Bone marrow (tissue), 2 donors: Measurements from ENCODE around the gene GRIA4.

Experiments used
- DNase-seq, 2 donors: peaks; one replicate each; lab custom pipeline; 2025; lab: John Stamatoyannopoulos, UW

GRIA4 gene

GRCh38 chr11:105918600-105918999, 308.7 kb downstream of the GRIA4 start:
- no peak for DNase-seq

DNA sequence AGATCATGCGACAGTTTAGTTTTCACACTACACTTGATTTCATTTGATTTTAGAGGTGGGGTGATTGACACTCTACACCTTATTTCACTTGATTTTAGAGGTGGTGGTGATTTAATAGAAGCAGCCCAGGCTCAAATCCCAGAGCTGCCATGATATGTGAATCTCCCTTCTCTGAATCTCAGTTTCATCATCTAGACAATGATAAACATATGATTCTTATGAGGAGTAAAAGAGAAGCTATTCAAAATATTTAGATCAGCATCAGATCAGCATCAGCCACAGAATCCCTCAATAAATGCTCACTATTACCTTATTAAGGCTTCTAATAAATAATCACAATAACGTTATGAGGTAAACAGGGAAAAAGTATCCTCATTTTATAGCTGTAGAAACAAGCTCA, 313.4 kb downstream of the GRIA4 start:
- no peak for DNase-seq

DNA sequence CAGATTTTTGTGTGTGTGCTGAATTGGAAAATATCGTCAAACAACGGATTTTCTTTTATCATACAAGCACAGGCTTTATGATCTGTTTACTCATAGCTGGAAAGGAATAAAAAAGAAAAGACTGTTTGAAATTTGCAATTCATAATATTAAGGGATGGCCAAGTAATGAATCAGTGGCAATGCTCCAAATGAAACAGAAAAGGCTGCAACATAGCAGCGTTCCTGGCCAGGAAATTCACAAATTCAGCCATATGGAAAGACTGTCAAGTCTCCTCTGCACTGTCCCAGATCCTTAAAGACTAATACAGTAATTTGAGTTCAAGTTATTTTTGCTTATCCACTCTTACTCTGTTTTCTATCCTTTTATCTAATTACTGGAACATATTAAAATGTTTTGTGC, 313.9 kb downstream of the GRIA4 start:
- no peak for DNase-seq

DNA sequence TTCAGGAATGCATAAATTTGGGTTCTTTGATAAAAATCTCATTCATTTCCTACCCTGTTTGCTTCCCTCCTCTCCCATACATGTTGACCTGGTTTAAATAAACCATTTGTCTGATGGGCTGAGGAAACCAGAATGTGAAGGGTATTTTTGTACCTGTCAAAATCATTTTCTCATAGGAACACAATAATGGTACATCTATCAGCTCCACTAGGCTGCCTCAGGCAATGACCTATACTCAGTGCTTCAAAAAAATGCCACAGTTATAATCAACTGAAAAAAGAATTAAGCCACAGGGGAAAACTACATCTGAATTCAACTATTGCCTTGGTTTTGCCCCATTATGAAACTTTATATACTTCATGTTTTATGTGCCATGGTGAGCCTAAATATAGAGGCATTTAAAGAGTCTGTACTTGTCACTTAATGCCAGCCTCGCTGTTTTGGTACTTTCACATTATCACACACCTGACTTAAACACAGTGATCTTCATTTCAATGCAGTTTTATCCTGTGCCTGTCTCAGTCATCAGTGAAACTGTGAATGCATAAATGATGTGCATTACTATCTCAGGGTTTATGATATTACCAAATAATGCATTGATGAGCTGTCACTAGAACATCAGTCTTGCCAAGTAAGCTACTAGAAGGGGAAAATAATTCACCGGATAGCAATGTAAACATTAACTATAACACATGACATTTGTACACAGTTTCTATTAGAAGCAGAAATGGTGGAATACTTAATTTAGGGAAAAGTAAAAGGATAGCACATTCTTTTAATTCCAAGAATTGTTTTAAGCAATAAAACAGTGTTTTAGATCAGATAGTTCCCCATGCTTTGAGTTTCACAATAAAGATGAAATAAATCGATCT, 319.4 kb downstream of the GRIA4 start:
- DNase-seq, result no peak

DNA sequence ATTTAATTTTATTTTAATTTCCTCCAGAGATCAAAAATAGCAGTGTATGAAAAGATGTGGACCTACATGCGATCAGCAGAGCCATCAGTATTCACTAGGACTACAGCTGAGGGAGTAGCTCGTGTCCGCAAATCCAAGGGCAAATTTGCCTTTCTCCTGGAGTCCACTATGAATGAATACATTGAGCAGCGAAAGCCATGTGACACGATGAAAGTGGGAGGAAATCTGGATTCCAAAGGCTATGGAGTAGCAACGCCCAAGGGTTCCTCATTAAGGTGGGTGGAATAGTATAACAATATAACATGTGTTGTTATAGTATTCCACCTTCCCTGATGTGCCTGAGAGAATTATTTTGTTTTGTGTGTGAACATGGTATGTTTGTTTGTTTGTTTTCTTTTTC, 323.8 kb downstream of the GRIA4 start:
- DNase-seq, result no peak

- DNase-seq, result no peak
These were observed 325.9 kb downstream of the GRIA4 start for GRCh38 chr11:105935791-105936190.

DNA sequence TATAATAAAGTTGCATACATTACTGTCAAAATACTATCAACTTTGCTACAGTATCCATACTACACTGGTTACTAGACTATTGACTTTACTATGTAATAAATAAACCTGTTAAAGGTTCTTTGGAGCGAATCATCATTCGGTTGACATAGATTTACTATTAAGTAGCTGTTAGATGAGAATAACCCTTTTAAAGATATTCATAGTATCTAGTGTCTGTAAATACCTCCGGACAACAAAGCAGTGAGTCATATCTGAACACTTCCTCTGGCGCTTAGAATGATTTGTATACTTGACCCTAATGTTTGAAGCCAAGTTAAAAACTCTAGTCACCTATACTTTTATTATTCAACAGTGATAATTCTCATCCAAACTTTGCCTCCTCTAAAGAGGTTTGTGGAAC, 327.5 kb downstream of the GRIA4 start:
- no peak for DNase-seq

GRCh38 chr11:105937738-105938137, 327.9 kb downstream of the GRIA4 start:
- DNase-seq, result no peak

GRCh38 chr11:105942921-105943320, 333.0 kb downstream of the GRIA4 start:
- DNase-seq, result no peak

DNA sequence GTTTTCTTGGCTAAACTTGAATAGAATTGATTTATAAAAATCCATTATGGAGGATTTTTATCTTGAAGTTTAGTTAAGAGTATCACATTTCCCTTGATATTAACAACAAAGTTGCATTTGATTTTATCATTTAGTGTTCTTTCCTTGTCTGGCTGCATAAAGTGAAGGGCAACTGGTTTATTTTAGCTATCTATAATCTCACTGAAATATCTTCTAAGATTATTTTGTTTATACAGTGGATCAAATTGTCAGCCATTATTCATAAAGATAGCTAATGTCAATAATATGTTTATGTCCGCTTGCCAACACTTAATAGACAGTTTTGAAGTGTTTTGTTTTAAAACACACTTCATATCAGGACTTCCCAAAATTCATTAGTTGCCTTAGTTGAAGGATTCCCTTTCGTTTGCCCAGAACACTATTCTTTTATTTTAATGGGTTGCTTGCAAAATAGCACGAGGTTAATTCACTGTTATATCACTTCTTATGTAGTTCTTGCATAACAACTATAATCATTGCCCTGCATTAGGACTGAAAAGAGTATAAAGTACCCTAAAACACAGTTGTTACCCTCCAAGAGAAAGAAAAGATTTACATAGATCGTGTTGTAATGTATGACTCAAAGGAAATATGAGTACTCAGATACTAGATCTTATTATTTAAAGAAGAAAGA, 339.2 kb downstream of the GRIA4 start:
- DNase-seq, result no peak

DNA sequence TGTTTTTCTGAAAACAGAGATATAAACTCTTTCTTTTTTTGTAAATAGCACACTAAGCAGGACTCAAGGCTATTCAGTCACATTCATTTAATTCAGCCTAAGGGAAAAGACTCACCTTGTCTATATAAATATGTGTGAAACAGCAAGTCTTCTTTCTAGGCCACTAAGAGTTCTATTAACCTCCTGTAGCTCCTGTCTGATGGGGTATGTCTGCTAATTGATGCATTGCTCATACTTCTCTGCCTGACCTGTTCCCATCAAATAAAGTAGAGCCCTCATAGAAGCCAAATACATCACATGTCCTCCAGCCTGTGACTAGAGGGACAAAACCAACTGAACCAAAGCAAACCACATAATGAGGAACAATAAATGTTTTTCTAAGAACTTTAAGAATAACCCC, 344.0 kb downstream of the GRIA4 start:
- no peak for DNase-seq

GRCh38 chr11:105960252-105961245, 350.7 kb downstream of the GRIA4 start:
- no peak for DNase-seq

- no peak for DNase-seq
These were observed 358.3 kb downstream of the GRIA4 start for GRCh38 chr11:105968021-105968697.

- DNase-seq, result no peak
These were observed 359.9 kb downstream of the GRIA4 start for GRCh38 chr11:105969756-105970155.

DNA sequence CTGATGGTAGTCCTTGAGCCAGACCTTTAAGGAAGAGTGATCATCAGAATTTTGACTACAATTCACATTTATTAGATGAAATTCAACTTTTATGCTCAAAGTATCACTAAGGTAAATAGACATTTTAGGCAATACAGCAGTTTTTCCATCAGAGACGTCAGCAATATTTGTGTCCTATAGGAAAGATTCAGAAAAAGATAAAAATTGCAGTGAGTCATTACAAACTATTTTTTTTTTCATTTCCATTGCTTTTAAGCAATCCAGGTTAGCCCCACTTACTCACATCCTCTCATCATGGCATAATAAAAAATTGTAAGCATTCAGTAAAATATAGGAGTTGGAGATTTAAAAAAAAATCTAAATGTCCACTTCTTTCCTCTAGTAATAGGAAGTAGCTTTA, 365.3 kb downstream of the GRIA4 start:
- no peak for DNase-seq

- no peak for DNase-seq
These were observed 370.3 kb downstream of the GRIA4 start for GRCh38 chr11:105979997-105980703.

DNA sequence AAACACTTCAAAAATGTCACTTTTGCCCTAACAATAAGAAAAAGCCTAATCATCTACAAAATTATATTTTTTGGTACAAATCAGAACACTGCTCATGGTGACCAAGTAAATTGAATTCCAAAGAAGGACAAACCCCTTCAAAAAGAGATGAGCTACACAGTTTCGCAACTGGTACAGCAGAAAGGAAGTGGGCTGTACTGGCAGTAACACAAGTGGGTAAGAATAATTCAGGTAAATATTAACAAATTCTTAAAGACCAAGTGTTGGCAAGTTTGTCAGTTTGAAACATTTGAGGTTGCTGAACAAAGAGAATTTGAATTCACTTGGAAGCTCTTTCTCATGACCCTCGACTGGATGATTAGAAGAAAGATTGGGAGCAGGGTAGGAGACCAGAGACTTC, 376.7 kb downstream of the GRIA4 start:
- no peak for DNase-seq

DNA sequence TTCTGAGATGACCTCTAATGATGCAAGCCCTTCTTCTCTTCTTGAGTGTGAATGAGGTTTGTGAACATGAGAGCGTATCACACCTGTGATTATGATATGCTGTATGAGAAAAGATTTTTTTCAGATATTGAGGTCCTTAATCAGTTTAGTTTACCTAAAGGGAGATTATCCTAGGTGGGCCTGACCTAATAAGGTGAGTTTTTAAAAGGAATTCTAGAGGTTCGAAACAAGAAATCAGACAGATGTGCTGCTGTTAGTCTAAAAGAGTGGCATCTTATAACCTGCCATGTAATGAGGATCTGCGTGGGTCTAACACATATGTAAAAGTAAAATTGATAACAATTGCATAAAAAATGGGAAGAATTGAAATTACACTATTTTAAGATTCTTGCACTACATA, 378.3 kb downstream of the GRIA4 start:
- no peak for DNase-seq

DNA sequence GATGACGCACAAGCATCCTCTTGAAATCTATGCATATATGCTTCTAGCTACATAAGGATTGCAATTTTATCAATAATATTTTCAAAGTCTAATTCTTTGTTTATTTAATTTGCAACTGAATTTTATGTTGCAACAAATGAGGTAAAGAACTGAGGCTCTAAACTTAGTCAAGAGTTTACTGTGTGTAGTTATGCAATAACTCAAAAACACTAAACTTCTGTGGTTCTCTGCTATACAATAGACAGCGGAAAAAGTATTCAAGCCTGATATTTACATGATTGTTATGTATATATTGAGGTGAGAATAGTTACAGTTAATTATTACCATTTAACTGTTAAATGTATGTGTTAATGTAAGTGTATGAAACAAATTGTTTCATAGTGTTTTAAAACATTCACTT, 379.3 kb downstream of the GRIA4 start:
- no peak for DNase-seq

GRCh38 chr11:105991888-105992287, 382.0 kb downstream of the GRIA4 start:
- no peak for DNase-seq
